NCI-H1417 (cell line): Measurements from ENCODE around the gene HTR4.

Experiments
- DNase-seq, 3 experiments: peaks; one replicate each; lab custom pipeline; 2025; lab: John Stamatoyannopoulos, UW

The HTR4 gene

DNA sequence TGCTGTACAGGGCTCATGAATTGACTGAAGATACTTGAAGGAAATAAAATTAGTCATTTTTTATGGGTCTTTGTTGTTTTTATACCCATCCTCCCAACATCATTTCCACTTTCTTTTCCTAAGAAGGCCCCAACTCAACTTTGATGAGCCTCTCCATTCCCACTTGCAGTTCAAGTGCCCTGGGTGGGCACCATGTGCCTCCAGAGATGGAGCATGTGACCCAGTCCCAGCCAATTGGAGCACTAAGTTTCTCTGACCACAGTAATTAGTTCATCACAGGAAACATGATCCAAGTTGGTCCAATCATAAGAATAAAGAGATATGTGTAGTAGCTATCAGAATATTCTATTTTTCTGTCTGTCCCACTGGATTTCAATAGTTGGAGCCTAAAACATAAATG is 46.9 kb downstream of the HTR4 start:
- no peak for DNase-seq

GRCh38 chr5:148606296-148606695 is 48.0 kb downstream of the HTR4 start:
- DNase-seq: no peak

- DNase-seq: no peak
These were observed 55.1 kb downstream of the HTR4 start for GRCh38 chr5:148599187-148599586.

GRCh38 chr5:148595697-148596096 is 58.6 kb downstream of the HTR4 start:
- DNase-seq: no peak

GRCh38 chr5:148586796-148587195 is 67.5 kb downstream of the HTR4 start:
- no peak for DNase-seq

- DNase-seq: no peak
These were observed 68.3 kb downstream of the HTR4 start for GRCh38 chr5:148585988-148586387.

DNA sequence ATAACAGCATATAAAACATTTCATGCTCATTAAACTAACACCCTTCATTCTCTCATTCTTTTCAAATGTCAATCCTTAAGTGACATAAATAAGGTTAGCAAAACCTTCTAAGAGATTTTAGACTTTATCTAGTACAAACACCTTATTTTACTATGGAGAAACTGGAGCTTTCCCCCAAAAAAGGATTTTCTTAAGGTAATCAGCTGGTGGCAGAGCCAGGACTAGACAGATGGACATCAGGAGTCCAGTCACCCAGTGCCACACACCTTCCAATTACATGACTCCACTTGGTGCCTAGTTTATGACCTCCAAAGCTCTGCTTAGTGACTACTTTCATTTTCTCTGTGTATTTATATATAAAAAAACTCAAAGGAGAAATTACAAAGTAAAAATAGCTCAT is 70.2 kb downstream of the HTR4 start:
- DNase-seq: no peak

DNA sequence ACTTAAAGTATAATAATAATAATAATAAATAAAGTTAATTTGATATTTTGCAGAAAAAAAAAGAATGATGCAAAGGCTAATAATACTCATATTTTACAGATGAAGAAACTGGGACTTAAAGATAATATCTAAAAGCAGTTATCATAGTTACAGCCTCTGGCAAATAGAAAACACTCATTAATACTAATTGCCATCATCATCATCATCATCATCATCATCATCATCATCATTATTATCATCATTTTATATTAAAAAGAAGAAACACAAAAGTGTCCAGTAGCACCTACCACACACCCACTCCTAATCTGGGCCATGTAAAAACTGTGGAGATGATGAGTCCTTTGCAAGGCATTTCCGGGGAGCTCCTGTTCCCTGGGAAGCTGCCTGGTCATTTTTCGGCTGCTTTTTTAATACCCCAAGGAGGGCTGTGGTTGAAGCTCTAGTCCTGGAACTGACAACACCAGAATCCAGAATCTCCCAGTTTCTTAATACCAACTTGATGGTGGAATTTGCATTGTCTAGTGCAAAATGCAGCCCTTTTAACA is 70.8 kb downstream of the HTR4 start:
- DNase-seq: no peak

GRCh38 chr5:148574167-148574566 is 80.2 kb downstream of the HTR4 start:
- no peak for DNase-seq

DNA sequence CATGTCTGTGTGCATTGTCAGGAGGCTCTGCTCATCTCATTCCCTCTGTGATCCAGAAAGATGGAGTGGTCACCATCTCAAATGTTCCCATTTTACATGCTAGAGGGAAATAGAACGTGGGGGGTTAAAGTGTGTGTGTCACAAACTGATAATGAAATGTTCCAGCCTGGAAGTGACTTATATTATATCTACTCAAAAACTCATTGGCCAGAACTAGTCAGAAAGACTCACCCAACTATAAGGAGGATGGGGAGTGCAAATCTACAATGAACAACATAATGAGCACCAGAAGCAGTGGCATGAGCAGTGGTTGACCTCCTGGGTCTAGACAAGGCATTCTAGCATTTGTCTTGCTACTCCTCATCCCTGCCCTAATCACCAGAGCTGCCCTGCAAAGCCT is 81.0 kb downstream of the HTR4 start:
- no peak for DNase-seq

GRCh38 chr5:148569948-148570347 is 84.4 kb downstream of the HTR4 start:
- no peak for DNase-seq

GRCh38 chr5:148565148-148565547 is 89.2 kb downstream of the HTR4 start:
- no peak for DNase-seq

GRCh38 chr5:148563021-148563420 is 91.3 kb downstream of the HTR4 start:
- DNase-seq: no peak

DNA sequence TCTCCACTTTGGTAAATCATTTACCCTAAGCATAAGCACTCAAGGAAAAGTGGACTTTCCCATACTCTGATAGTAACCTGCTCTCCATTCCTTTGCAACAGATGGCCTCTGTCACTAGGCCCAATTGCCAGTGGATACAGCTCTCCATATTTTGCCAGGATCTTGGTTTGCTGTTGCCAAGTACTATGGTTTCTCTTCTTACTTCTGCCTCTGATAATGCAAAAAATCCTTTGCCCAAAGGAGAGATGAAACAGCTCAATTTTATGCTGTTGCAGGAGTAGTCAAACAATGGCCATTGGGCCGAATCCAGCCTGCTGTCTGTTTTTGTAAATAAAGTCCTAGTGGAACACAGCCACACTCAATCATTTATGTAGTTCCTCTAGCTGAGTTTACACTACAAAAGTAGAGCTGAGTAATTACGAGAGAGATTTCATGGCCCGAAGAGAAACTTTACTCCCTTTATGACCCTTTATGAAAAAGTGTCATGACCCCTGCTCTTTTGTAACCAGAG is 92.5 kb downstream of the HTR4 start:
- no peak for DNase-seq

DNA sequence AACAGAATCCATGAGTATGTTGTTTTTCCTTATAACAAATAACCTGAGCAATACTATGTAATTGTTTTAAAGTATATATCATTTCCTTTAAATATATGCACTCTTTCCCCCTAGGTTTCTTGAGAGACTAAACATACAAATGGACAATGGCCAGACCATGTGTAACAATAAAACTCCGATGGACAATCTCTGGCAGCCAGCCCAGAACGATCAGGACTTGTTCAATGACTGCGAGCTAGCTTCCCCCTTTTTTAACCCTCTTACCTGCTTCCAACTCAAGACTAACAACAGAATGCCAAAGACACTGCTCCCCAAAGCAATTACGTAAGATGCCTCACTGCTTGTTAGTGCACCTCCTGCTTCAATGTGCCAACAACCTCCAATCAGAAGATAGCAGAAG is 94.9 kb downstream of the HTR4 start:
- DNase-seq: peak in 1 of 3 experiments; percentile 14

- DNase-seq: no peak
These were observed 95.4 kb downstream of the HTR4 start for GRCh38 chr5:148558892-148559291.

DNA sequence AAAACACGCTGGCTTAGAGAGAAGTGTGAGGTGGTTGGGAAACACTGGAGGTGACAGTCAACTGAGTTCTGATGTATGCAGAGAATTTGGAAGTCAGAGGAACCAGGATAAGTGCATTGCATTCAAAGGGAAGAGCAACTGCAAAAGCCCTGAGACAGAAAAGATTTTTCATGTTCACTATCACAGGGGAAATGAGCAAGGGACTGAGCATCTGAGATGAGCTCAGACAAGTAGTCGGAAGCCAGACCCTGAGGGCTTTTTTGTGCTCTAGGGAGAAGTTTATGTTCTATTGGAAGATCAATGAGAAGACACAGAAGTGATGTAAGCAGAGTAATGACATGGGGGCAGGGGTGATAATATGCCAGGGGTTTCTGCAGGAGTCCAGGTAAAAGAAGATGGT is 97.5 kb downstream of the HTR4 start:
- no peak for DNase-seq

- DNase-seq: no peak
These were observed 99.7 kb downstream of the HTR4 start for GRCh38 chr5:148554621-148555020.

- no peak for DNase-seq
These were observed 110.6 kb downstream of the HTR4 start for GRCh38 chr5:148543727-148544126.

GRCh38 chr5:148542812-148543211 is 111.5 kb downstream of the HTR4 start:
- no peak for DNase-seq

- DNase-seq: no peak
These were observed 113.1 kb downstream of the HTR4 start for GRCh38 chr5:148541054-148541835.

DNA sequence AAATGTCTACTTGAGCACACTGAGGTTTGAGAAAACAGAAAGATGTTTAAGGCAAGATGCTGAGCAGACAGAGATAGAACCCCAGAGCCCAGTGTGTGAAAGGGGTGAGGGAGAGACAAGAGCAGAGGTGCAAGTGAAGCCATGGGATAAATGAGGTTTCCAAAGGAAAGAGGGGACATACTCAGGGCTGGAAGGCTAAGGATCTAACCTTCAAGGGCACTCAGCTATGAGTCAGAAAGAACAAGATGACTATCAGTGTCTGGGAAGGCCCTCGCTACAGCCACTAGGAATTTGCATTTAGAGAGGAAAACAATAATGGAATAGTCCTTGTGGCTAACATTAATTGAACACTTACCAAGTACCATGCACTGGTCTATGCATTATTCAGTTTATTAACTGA is 113.7 kb downstream of the HTR4 start:
- DNase-seq: no peak

GRCh38 chr5:148539851-148540250 is 114.5 kb downstream of the HTR4 start:
- no peak for DNase-seq

- DNase-seq: no peak
These were observed 119.1 kb downstream of the HTR4 start for GRCh38 chr5:148535190-148535589.
